Measurements from ENCODE around the gene KCMF1. TPM values are rescaled to one million over a fixed set of nuclear protein-coding genes. Genes with fewer than 3 reads are reported as not detected.

Gene KCMF1
- total RNA-seq, 1 experiment from 2014 or later: 163 TPM

- in situ Hi-C loops (cut with HindIII; ENCODE audit: low pct_unique_long_range_greater_than_20kb, low sequenced_read_pairs): no loop called here
- POLR2A ChIA-PET: no interaction called here
- intact Hi-C loops (cut with micrococcal nuclease; ENCODE audit: unreplicated experiment): no loop called here
- BruUV-seq (replicated peaks): no TSS peak
- TF ChIP-seq TCF7L2 (IDR thresholded peaks at IDR 0.05; ENCODE audit: low read depth, low read length) (no peak), REST (IDR thresholded peaks at IDR 0.05; ENCODE audit: insufficient read depth in 1 of 2, low read depth in 2 of 2, low read length in 1 of 2) (no peak), SIN3A (IDR thresholded peaks at IDR 0.05; ENCODE audit: borderline replicate concordance, insufficient read depth, low read depth, low read length) (no peak), CTCF (IDR thresholded peaks at IDR 0.05) (no peak), POLR2AphosphoS5 (IDR thresholded peaks at IDR 0.05; ENCODE audit: low read depth, low read length) (no peak)
- DNase-seq (ENCODE audit: low read depth, low spot score) (no peak), ATAC-seq (no peak)
- no peaks in the 10 kb centered on the region for H3K36me3 ChIP-seq (ENCODE audit: control insufficient read depth, insufficient read depth, low read length)
- no peak overlapping the region for H3K27ac ChIP-seq (ENCODE audit: low read length)
- peaks cover 4% of the 10 kb centered on the region; the same call in 1 of the 2 replicates for H3K4me1 ChIP-seq (ENCODE audit: control insufficient read depth, insufficient read depth, low read length)
- CTCF ChIA-PET: no interaction called here
- H3K4me3 ChIP-seq (ENCODE audit: low read depth in 2 of 2, low read length in 2 of 2): no peak overlapping the region
- no peaks in the 10 kb centered on the region for H3K9me3 ChIP-seq (ENCODE audit: control insufficient read depth, insufficient read depth, low read depth, low read length)
- H3K27me3 ChIP-seq (ENCODE audit: control insufficient read depth, insufficient read depth, low read length): no peaks in the 10 kb centered on the region
Observed at GRCh38 chr2:85022232-85022631, 51.3 kb downstream of the KCMF1 start.

GRCh38 chr2:85024372-85025047, 53.5 kb downstream of the KCMF1 start:
- Histone ChIP-seq H3K4me3 (ENCODE audit: low read depth in 2 of 2, low read length in 2 of 2) (no peak overlapping the region), H3K36me3 (ENCODE audit: control insufficient read depth, insufficient read depth, low read length) (no peaks in the 10 kb centered on the region), H3K27me3 (ENCODE audit: control insufficient read depth, insufficient read depth, low read length) (no peaks in the 10 kb centered on the region), H3K4me1 (ENCODE audit: control insufficient read depth, insufficient read depth, low read length) (no peaks in the 10 kb centered on the region), H3K9me3 (ENCODE audit: control insufficient read depth, insufficient read depth, low read depth, low read length) (no peaks in the 10 kb centered on the region), H3K27ac (ENCODE audit: low read length) (no peak overlapping the region)
- TF ChIP-seq REST (IDR thresholded peaks at IDR 0.05; ENCODE audit: insufficient read depth in 1 of 2, low read depth in 2 of 2, low read length in 1 of 2) (no peak), SIN3A (IDR thresholded peaks at IDR 0.05; ENCODE audit: borderline replicate concordance, insufficient read depth, low read depth, low read length) (no peak), CTCF (IDR thresholded peaks at IDR 0.05) (no peak), POLR2AphosphoS5 (IDR thresholded peaks at IDR 0.05; ENCODE audit: low read depth, low read length) (no peak), TCF7L2 (IDR thresholded peaks at IDR 0.05; ENCODE audit: low read depth, low read length) (no peak)
- intact Hi-C loops (cut with micrococcal nuclease; ENCODE audit: unreplicated experiment): no loop called here
- ChIA-PET POLR2A (interaction anchor here (0.6 kb wide), 1 partner anchor 24 kb away, joined by 13 read pairs; no protein-coding TSS in a partner anchor), CTCF (no interaction called here)
- ATAC-seq: no peak
- BruUV-seq (replicated peaks): TSS peak; percentile 34
- DNase-seq (ENCODE audit: low read depth, low spot score): no peak
- in situ Hi-C loops (cut with HindIII; ENCODE audit: low pct_unique_long_range_greater_than_20kb, low sequenced_read_pairs): no loop called here
